ENCODE data around the gene PLEKHA6. TPM values are rescaled to one million over a fixed set of nuclear protein-coding genes. Genes with fewer than 3 reads are reported as not detected.

PLEKHA6 gene
- total and polyA plus RNA-seq, 2 of the 8 experiments (the other 6 are each of a cell fraction or from before 2014, with no cell fraction given) = 4.8 to 20.2 TPM

DNA sequence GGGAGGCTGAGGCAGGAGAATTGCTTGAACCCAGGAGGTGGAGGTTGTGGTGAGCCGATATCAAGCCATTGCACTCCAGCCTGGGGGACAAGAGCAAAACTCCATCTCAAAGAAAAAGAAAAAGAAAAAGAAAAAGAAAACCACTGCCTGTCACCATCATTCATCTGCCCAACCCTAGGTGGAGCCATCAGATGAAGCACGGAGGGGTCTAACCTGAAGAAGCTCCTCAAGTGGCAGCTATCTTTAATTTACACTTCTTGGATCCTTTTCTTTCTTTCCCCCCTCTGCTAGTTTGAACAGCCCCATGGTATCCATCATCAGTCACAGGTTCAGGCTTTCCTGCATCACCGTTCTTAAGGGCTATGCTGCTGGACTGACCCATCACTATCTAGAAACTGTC lies 57.0 kb downstream of the PLEKHA6 start:
- Histone ChIP-seq H4K20me1 (replicated peaks in 1 of 2; ENCODE audit: control insufficient read depth in 1 of 2, insufficient read depth in 2 of 2, low read length in 2 of 2) (no peaks in the 10 kb centered on the region), H3K9ac (replicated peaks in 1 of 4; ENCODE audit: extremely low read depth in 1 of 4, low read depth in 3 of 4, low read length in 3 of 4) (no peak overlapping the region), H2BK15ac (ENCODE audit: low read length) (no peak overlapping the region), H3K23me2 (ENCODE audit: low read depth, low read length) (no peaks in the 10 kb centered on the region; the same call in 1 of the 2 replicates), H2BK20ac (ENCODE audit: low read length) (peak overlapping the region; percentile 83; the same call in 1 of the 2 replicates), H3K79me1 (ENCODE audit: low read depth, low read length) (no peaks in the 10 kb centered on the region), H3K27me3 (replicated peaks in 1 of 4; ENCODE audit: control insufficient read depth in 3 of 4, extremely low read depth in 1 of 4, insufficient read depth in 3 of 4, low read length in 3 of 4) (no peaks in the 10 kb centered on the region; a peak in 1 of 7 replicates), H3K27ac (ENCODE audit: low read depth, low read length) (no peak overlapping the region), H3K79me2 (ENCODE audit: control insufficient read depth in 1 of 2, insufficient read depth in 2 of 2, low read length in 2 of 2) (no peaks in the 10 kb centered on the region), H2BK5ac (ENCODE audit: low read depth, low read length) (peak overlapping the region; percentile 48; the same call in 1 of the 2 replicates), H2AK5ac (ENCODE audit: low read depth, low read length) (peak overlapping the region; percentile 89; the same call in 1 of the 2 replicates), H3K14ac (ENCODE audit: insufficient read length) (no peak overlapping the region), H3K4me2 (ENCODE audit: insufficient read depth in 1 of 2, low read depth in 2 of 2, low read length in 2 of 2) (no peak overlapping the region), H3K56ac (replicated peaks; ENCODE audit: insufficient read length, low read depth, low read length) (no peak overlapping the region), H3K4me3 (ENCODE audit: extremely low read depth in 1 of 4, insufficient read depth in 2 of 4, low read depth in 3 of 4, low read length in 4 of 4) (no peak overlapping the region), H3K18ac (ENCODE audit: extremely low read depth, low read length) (peak overlapping the region; percentile 25), H4K5ac (ENCODE audit: insufficient read length, low read depth, low read length) (no peak overlapping the region), H2BK120ac (replicated peaks; ENCODE audit: low read depth, low read length) (no peak overlapping the region), H3K36me3 (ENCODE audit: control insufficient read depth in 2 of 4, insufficient read depth in 4 of 4, low read length in 3 of 4) (no peaks in the 10 kb centered on the region), H2BK12ac (ENCODE audit: low read depth, low read length) (peak overlapping the region; percentile 44; the same call in 1 of the 2 replicates), H4K91ac (replicated peaks; ENCODE audit: insufficient read length, low read length) (no peak overlapping the region), H3K9me3 (ENCODE audit: insufficient read depth in 2 of 2, low read depth in 1 of 2, low read length in 1 of 2) (no peaks in the 10 kb centered on the region), H3K4me1 (replicated peaks in 1 of 4; ENCODE audit: control insufficient read depth in 3 of 4, insufficient read depth in 4 of 4, low read length in 3 of 4) (peaks cover 7 to 27% (median 17%) of the 10 kb centered on the region in 4 experiments), H4K8ac (ENCODE audit: extremely low read depth, insufficient read depth, low read length) (no peak overlapping the region), H3K23ac (ENCODE audit: insufficient read length) (no peak overlapping the region), H3K4ac (replicated peaks; ENCODE audit: insufficient read length, low read depth, low read length) (no peak overlapping the region), H2AFZ (ENCODE audit: low read length) (no peak overlapping the region)
- ChIA-PET CTCF (ENCODE audit: partially characterized antibody) (interaction anchor here (0.8 to 13.2 kb wide), 15 partner anchors 11 to 432 kb away, joined by 3 to 168 read pairs (median 4); partner anchors contain the start of gene PLEKHA6), POLR2A (ENCODE audit: partially characterized antibody) (interaction anchor here (1.0 kb wide), 1 partner anchor 15 kb away, joined by 3 read pairs; no protein-coding TSS in a partner anchor)
- DNase-seq (ENCODE audit: low read depth in 1 of 2, low spot score in 2 of 2) = no peak
- no peak for TF ChIP-seq TAF7 (optimal IDR thresholded peaks at IDR 0.05; ENCODE audit: borderline replicate concordance, low read depth, low read length)
- TF ChIP-seq, protein P1, sequence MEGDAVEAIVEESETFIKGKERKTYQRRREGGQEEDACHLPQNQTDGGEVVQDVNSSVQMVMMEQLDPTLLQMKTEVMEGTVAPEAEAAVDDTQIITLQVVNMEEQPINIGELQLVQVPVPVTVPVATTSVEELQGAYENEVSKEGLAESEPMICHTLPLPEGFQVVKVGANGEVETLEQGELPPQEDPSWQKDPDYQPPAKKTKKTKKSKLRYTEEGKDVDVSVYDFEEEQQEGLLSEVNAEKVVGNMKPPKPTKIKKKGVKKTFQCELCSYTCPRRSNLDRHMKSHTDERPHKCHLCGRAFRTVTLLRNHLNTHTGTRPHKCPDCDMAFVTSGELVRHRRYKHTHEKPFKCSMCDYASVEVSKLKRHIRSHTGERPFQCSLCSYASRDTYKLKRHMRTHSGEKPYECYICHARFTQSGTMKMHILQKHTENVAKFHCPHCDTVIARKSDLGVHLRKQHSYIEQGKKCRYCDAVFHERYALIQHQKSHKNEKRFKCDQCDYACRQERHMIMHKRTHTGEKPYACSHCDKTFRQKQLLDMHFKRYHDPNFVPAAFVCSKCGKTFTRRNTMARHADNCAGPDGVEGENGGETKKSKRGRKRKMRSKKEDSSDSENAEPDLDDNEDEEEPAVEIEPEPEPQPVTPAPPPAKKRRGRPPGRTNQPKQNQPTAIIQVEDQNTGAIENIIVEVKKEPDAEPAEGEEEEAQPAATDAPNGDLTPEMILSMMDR (IDR thresholded peaks at IDR 0.05; ENCODE audit: control extremely low read depth in 1 of 3, insufficient read depth in 1 of 3, low read depth in 1 of 3, low read length in 3 of 3) = peak in 2 of 3 experiments; percentile 32 to 45; a peak in 3 of 4 replicates
- peak; percentile 25 to 48; a peak in 3 of 4 replicates for TF ChIP-seq RAD21 (IDR thresholded peaks at IDR 0.05 in 1 of 2, conservative IDR thresholded peaks at IDR 0.05 in 1 of 2; ENCODE audit: low read depth in 2 of 2, low read length in 2 of 2)
- no peak for TF ChIP-seq CTBP2 (IDR thresholded peaks at IDR 0.05; ENCODE audit: borderline replicate concordance, insufficient read depth, insufficient read length, low read length)
- TF ChIP-seq NANOG (IDR thresholded peaks at IDR 0.05; ENCODE audit: insufficient read depth, low read depth, low read length, poor library complexity, severe bottlenecking) = no peak
- TF ChIP-seq FOSL1 (IDR thresholded peaks at IDR 0.05; ENCODE audit: insufficient read depth, low read depth, low read length) = no peak
- TF ChIP-seq MAX (IDR thresholded peaks at IDR 0.05) = no peak
- no peak for FAIRE-seq
- 75% methylated on average over 3 of the region's 3 CpGs; no CpG with 5 or more reads in 1 of the 2 experiments for WGBS, 2 experiments (ENCODE audit: extremely low coverage in 1 of 2, insufficient coverage in 1 of 2, insufficient read length in 1 of 2, insufficient replicate concordance in 2 of 2, low coverage in 1 of 2, low lambda C conversion rate in 2 of 2, missing lambda C conversion rate in 1 of 2)
